K562 (cell line): ENCODE measurements around the gene SRCAP. TPM values are rescaled to one million over a fixed set of nuclear protein-coding genes. Genes with fewer than 3 reads are reported as not detected.
A peak's percentile ranks its signal among the peaks of the same experiment; 100 is the strongest.

ENCODE experiments used
- ASH1L ChIP-seq: fragments of 450-650 bp; IDR thresholded peaks from 2 replicates; pipeline ENCODE4 v1.6.1; 2018; ENCODE audit warnings: borderline replicate concordance, mild to moderate bottlenecking, low read depth; ENCODE audit not compliant: partially characterized antibody
- CREBBP ChIP-seq: IDR thresholded peaks from one replicate; pipeline ENCODE4 v1.6.1; 2012; ENCODE audit warnings: low read depth, mild to moderate bottlenecking, control low read depth, inconsistent platforms, low read length
- CSDE1 ChIP-seq, 2 experiments: fragments of 450-650 bp; IDR thresholded peaks; 2 replicates each; pipeline ENCODE4 v1.6.1; 2016; ENCODE audit warnings: mild to moderate bottlenecking in 1 of 2
- FOXA3 ChIP-seq, 2 experiments: fragments of 450-650 bp in 1 of 2; sonication (generic) in 1 of 2; formaldehyde crosslinking; IDR thresholded peaks in 1 of 2; conservative IDR thresholded peaks in 1 of 2; 2 replicates each; pipeline versions ENCODE4 v1.4.0 to v1.8.0; 2020 to 2022; ENCODE audit warnings: mild to moderate bottlenecking in 2 of 2, missing genetic modification reagents in 1 of 2
- FOXP4 ChIP-seq: sonication (generic); formaldehyde crosslinking; IDR thresholded peaks from 2 replicates; pipeline ENCODE4 v1.8.0; 2022; ENCODE audit warnings: mild to moderate bottlenecking, missing genetic modification reagents, borderline replicate concordance
- HDGF ChIP-seq: fragments of 450-650 bp; IDR thresholded peaks from 2 replicates; pipeline ENCODE4 v1.6.1; 2016
- HSF4 ChIP-seq: fragments of 250-450 bp; sonication (Bioruptor Pico); IDR thresholded peaks from 2 replicates; pipeline ENCODE4 v2.1.2; 2022; ENCODE audit warnings: mild to moderate bottlenecking, moderate library complexity, borderline replicate concordance
- KLF1 ChIP-seq: fragments of 450-650 bp; IDR thresholded peaks from 2 replicates; pipeline ENCODE4 v1.6.1; 2016; ENCODE audit warnings: missing genetic modification characterization, missing compliant biosample characterization
- NFRKB ChIP-seq: fragments of 450-650 bp; IDR thresholded peaks from 2 replicates; pipeline ENCODE4 v1.6.1; 2016; ENCODE audit warnings: low read depth
- POLR2G ChIP-seq: fragments of 200-400 bp; formaldehyde crosslinking; IDR thresholded peaks from 2 replicates; pipeline ENCODE4 v1.6.1; 2017; ENCODE audit warnings: low read depth, mild to moderate bottlenecking, antibody characterized with exemption, low read length, moderate library complexity
- PRMT5 ChIP-seq: sonication (generic); formaldehyde crosslinking; IDR thresholded peaks from 2 replicates; pipeline ENCODE4 v1.5.0; 2020; ENCODE audit warnings: missing genetic modification reagents
- PTRF ChIP-seq: fragments of 450-650 bp; IDR thresholded peaks from 2 replicates; pipeline ENCODE4 v1.6.1; 2016; ENCODE audit warnings: mild to moderate bottlenecking, missing genetic modification characterization, missing compliant biosample characterization
- PTTG1 ChIP-seq: fragments of 450-650 bp; IDR thresholded peaks from 2 replicates; pipeline ENCODE4 v1.6.1; 2016; ENCODE audit warnings: low read depth, mild to moderate bottlenecking, missing genetic modification characterization, missing compliant biosample characterization
- RAD51 ChIP-seq: fragments of 450-650 bp; IDR thresholded peaks from 2 replicates; pipeline ENCODE4 v1.7.1; 2016; ENCODE audit warnings: low read depth, mild to moderate bottlenecking, borderline replicate concordance
- SMAD2 ChIP-seq: fragments of 150-350 bp; IDR thresholded peaks from 2 replicates; pipeline ENCODE4 v1.6.1; 2014; ENCODE audit warnings: low read depth, mild to moderate bottlenecking, low read length
- SMAD4 ChIP-seq: fragments of 250-450 bp; sonication (Bioruptor Pico); conservative IDR thresholded peaks from 2 replicates; pipeline ENCODE4 v1.8.0; 2021; ENCODE audit warnings: inconsistent platforms, mild to moderate bottlenecking, moderate library complexity
- SMARCE1 ChIP-seq: fragments of 450-650 bp; IDR thresholded peaks from 2 replicates; pipeline ENCODE4 v1.7.1; 2016; ENCODE audit warnings: mild to moderate bottlenecking
- SPI1 ChIP-seq: IDR thresholded peaks from 2 replicates; pipeline ENCODE4 v1.6.1; 2011; ENCODE audit warnings: low read depth, low read length, control low read depth, borderline replicate concordance
- SREBF2 ChIP-seq: sonication (generic); formaldehyde crosslinking; IDR thresholded peaks from 2 replicates; pipeline ENCODE4 v1.4.0; 2020; ENCODE audit warnings: mild to moderate bottlenecking, missing genetic modification reagents
- TAF15 ChIP-seq: fragments of 200-400 bp; formaldehyde crosslinking; IDR thresholded peaks from 2 replicates; pipeline ENCODE4 v1.6.1; 2017; ENCODE audit warnings: mild to moderate bottlenecking, low read depth, low read length, moderate library complexity
- TEAD2 ChIP-seq: fragments of 450-650 bp; IDR thresholded peaks from 2 replicates; pipeline ENCODE4 v1.6.1; 2016; ENCODE audit warnings: missing genetic modification characterization, control low read depth, missing compliant biosample characterization
- ZNF3 ChIP-seq: fragments of 250-450 bp; sonication (Bioruptor Pico); IDR thresholded peaks from 2 replicates; pipeline ENCODE4 v1.5.0; 2021; ENCODE audit warnings: mild to moderate bottlenecking, moderate library complexity
- ZNF324 ChIP-seq: fragments of 250-450 bp; sonication (Bioruptor Pico); IDR thresholded peaks from 2 replicates; pipeline ENCODE4 v1.4.0; 2020; ENCODE audit warnings: mild to moderate bottlenecking
- ZNF354B ChIP-seq: fragments of 250-450 bp; sonication (Bioruptor Pico); IDR thresholded peaks from 2 replicates; pipeline ENCODE4 v1.4.0; 2020
- ZNF551 ChIP-seq: fragments of 250-450 bp; sonication (Bioruptor Pico); IDR thresholded peaks from 2 replicates; pipeline ENCODE4 v1.5.0; 2021; ENCODE audit warnings: mild to moderate bottlenecking, moderate library complexity
- ZNF695 ChIP-seq: fragments of 450-650 bp; formaldehyde crosslinking; IDR thresholded peaks from 2 replicates; pipeline ENCODE4 v1.4.0; 2020; ENCODE audit warnings: mild to moderate bottlenecking, moderate library complexity
- ZNF79 ChIP-seq: fragments of 250-450 bp; sonication (Bioruptor Pico); IDR thresholded peaks from 2 replicates; pipeline ENCODE4 v1.4.0; 2020; ENCODE audit warnings: low read depth, mild to moderate bottlenecking, moderate library complexity
- polyA plus RNA-seq, 8 experiments: library from polyadenylated mRNA; depleted of rRNA in 4 of 8; stranded (reverse) in 5 of 8; unstranded in 3 of 8; fragments of >200 nt; fragmentation: Nextera tagmentation in 2 of 8; fragmentation: Illumina TruSeq in 1 of 8; extraction: Ambion mirVana in 2 of 8; extraction: Trizol in 1 of 8; gene quantifications; 2 replicates each; pipeline versions ENCODE4 v1.2.1 to v1.2.3, GENCODE V29; 2011 to 2014; ENCODE audit warnings: inconsistent platforms in 1 of 8, missing spikeins in 1 of 8
- total RNA-seq, 7 experiments: library from RNA; depleted of rRNA in 6 of 7; stranded (reverse); fragments of >200 nt in 6 of 7; fragmentation: Illumina TruSeq in 2 of 7; extraction: Trizol in 2 of 7; gene quantifications; 2 replicates each; pipeline versions ENCODE4 v1.2.1 to v1.2.3, GENCODE V29; 2011 to 2021; ENCODE audit warnings: low replicate concordance in 1 of 7
- TF ChIP-seq, protein P1 (sequence below): fragments of 450-650 bp; IDR thresholded peaks from 2 replicates; pipeline ENCODE4 v1.6.1; 2016; ENCODE audit warnings: borderline replicate concordance

The SRCAP gene
- total and polyA plus RNA-seq, 9 of the 15 experiments (the other 6 are each of a cell fraction or from before 2014, with no cell fraction given): 0.21 to 62.6 (median 5.8) TPM

GRCh38 chr16:30740364-30741251 lies 41.6 kb downstream of the SRCAP start (continued):
- TF ChIP-seq POLR2G (peak; percentile 42), RAD51 (0 out of 2 replicates have a peak, but pooled peaks have one; percentile 6), FOXP4 (no peak), PTTG1 (tag) (no peak), ZNF3 (CRISPR knock-in tag) (no peak), SMARCE1 (no peak), ZNF324 (CRISPR knock-in tag) (no peak), KLF1 (tag) (no peak), CREBBP (no peak), SPI1 (no peak), CSDE1 (IDR thresholded peaks at IDR 0.05) (no peak), TAF15 (no peak), FOXA3 (CRISPR knock-in tag; conservative IDR thresholded peaks at IDR 0.05 in 1 of 2, IDR thresholded peaks at IDR 0.05 in 1 of 2) (no peak), ZNF354B (CRISPR knock-in tag) (no peak), ASH1L (no peak), HDGF (0 out of 2 replicates have a peak, but pooled peaks have one; percentile 11), TEAD2 (tag) (no peak), SMAD4 (no peak), ZNF695 (CRISPR knock-in tag) (no peak), ZNF79 (CRISPR knock-in tag) (no peak), NFRKB (no peak), SREBF2 (no peak), PRMT5 (no peak), PTRF (tag) (no peak), ZNF551 (CRISPR knock-in tag) (no peak), SMAD2 (no peak), HSF4 (CRISPR knock-in tag) (no peak)
- TF ChIP-seq, protein P1, sequence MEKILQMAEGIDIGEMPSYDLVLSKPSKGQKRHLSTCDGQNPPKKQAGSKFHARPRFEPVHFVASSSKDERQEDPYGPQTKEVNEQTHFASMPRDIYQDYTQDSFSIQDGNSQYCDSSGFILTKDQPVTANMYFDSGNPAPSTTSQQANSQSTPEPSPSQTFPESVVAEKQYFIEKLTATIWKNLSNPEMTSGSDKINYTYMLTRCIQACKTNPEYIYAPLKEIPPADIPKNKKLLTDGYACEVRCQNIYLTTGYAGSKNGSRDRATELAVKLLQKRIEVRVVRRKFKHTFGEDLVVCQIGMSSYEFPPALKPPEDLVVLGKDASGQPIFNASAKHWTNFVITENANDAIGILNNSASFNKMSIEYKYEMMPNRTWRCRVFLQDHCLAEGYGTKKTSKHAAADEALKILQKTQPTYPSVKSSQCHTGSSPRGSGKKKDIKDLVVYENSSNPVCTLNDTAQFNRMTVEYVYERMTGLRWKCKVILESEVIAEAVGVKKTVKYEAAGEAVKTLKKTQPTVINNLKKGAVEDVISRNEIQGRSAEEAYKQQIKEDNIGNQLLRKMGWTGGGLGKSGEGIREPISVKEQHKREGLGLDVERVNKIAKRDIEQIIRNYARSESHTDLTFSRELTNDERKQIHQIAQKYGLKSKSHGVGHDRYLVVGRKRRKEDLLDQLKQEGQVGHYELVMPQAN: no peak
